ENCODE data around the gene IRX1.

GRCh38 chr5:3564827-3565518 lies 30.7 kb upstream of the IRX1 start:
- no peak for TF ChIP-seq GABPA (IDR thresholded peaks at IDR 0.05; ENCODE audit: low read depth)
- no peak for TF ChIP-seq TAF1 (IDR thresholded peaks at IDR 0.05; ENCODE audit: borderline replicate concordance, low read depth, low read length)
- no peak for TF ChIP-seq CTCF (IDR thresholded peaks at IDR 0.05)
- TF ChIP-seq PBX3 (IDR thresholded peaks at IDR 0.05) = no peak
- no peak for TF ChIP-seq MAX (IDR thresholded peaks at IDR 0.05; ENCODE audit: low read depth)
- TF ChIP-seq EZH2phosphoT487 (IDR thresholded peaks at IDR 0.05; ENCODE audit: borderline replicate concordance, low read depth) = no peak
- TF ChIP-seq EP300 (IDR thresholded peaks at IDR 0.05; ENCODE audit: borderline replicate concordance in 1 of 2, low read depth in 1 of 2, low read length in 1 of 2) = no peak
- no peak for TF ChIP-seq POLR2AphosphoS5 (IDR thresholded peaks at IDR 0.05; ENCODE audit: low read depth, low read length)
- no peak for TF ChIP-seq IRF3 (IDR thresholded peaks at IDR 0.05; ENCODE audit: low read depth, low read length)
- no peak for TF ChIP-seq JUND (IDR thresholded peaks at IDR 0.05)
- TF ChIP-seq RCOR1 (IDR thresholded peaks at IDR 0.05; ENCODE audit: low read length) = no peak
- TF ChIP-seq RAD21 (IDR thresholded peaks at IDR 0.05; ENCODE audit: low read length) = no peak
- no peak for TF ChIP-seq RFX5 (IDR thresholded peaks at IDR 0.05; ENCODE audit: low read length)
- no peak for TF ChIP-seq CHD2 (IDR thresholded peaks at IDR 0.05; ENCODE audit: low read length, partially characterized antibody)
